Esophagus muscularis mucosa (tissue), 4 donors: Measurements from ENCODE around the gene AFF3. TPM values are rescaled to one million over a fixed set of nuclear protein-coding genes. Genes with fewer than 3 reads are reported as not detected.

Experiments
- DNase-seq: peaks from one replicate; pipeline ENCODE4 v3.0.0-alpha.2; 2017; ENCODE audit errors: extremely low spot score
- H3K27ac ChIP-seq, 4 donors: fragments of 200-600 bp; sonication (generic); replicated peaks in 1 of 4; 1 replicate in 3 of 4; 2 replicates in 1 of 4; pipeline ENCODE4 v1.5.1; 2016 to 2019; ENCODE audit warnings: mild to moderate bottlenecking in 1 of 4
- H3K27me3 ChIP-seq, 4 donors: fragments of 200-600 bp; sonication (generic); one replicate each; pipeline versions ENCODE4 v1.5.1 to v1.6.0; 2016 to 2019
- H3K36me3 ChIP-seq, 4 donors: fragments of 200-600 bp; sonication (generic); one replicate each; pipeline ENCODE4 v1.5.1; 2016 to 2019
- H3K4me1 ChIP-seq, 4 donors: fragments of 200-600 bp; sonication (generic); one replicate each; pipeline ENCODE4 v1.5.1; 2016 to 2019
- H3K4me3 ChIP-seq, 4 donors: fragments of 200-600 bp; sonication (generic); 1 replicate in 2 of 4; 2 replicates in 2 of 4; pipeline ENCODE4 v1.5.1; 2016 to 2019; ENCODE audit warnings: mild to moderate bottlenecking in 4 of 4, moderate library complexity in 1 of 4
- H3K9me3 ChIP-seq, 4 donors: fragments of 200-600 bp; sonication (generic); 1 replicate in 3 of 4; 2 replicates in 1 of 4; pipeline ENCODE4 v1.5.1; 2016 to 2019
- CTCF ChIP-seq, 3 experiments: fragments of 200-600 bp in 2 of 3; fragments of 450-650 bp in 1 of 3; sonication (generic) in 2 of 3; IDR thresholded peaks; one replicate each; pipeline ENCODE4 v1.5.1; 2017 to 2019; ENCODE audit warnings: antibody characterized with exemption in 3 of 3, mild to moderate bottlenecking in 2 of 3, moderate library complexity in 1 of 3
- EP300 ChIP-seq: sonication (generic); formaldehyde crosslinking; IDR thresholded peaks from one replicate; pipeline ENCODE4 v1.6.1; 2017; ENCODE audit warnings: antibody characterized with exemption
- POLR2A ChIP-seq: fragments of 450-650 bp; IDR thresholded peaks from one replicate; pipeline ENCODE4 v1.6.1; 2017; ENCODE audit warnings: antibody characterized with exemption, moderate library complexity, mild to moderate bottlenecking, low read depth
- POLR2AphosphoS5 ChIP-seq, 2 donors: sonication (generic); formaldehyde crosslinking; IDR thresholded peaks; one replicate each; pipeline ENCODE4 v1.6.1; 2017; ENCODE audit warnings: antibody characterized with exemption in 2 of 2
- WGBS: methylation state at CpG from one replicate; pipeline ENCODE4 v1.1.5; 2018; 5-methylcytosine and 5-hydroxymethylcytosine counted together
- intact Hi-C: fragments of 100-400 bp; cut with DNase I; formaldehyde crosslinking; loops from one replicate; pipeline ENCODE4 v1.15.1; 2023
- total RNA-seq, 4 donors: library from RNA; depleted of rRNA; stranded (reverse); fragments of >200 nt; gene quantifications; one replicate each; pipeline versions ENCODE4 v1.1.0 to v1.2.1, GENCODE V29; 2016

Gene AFF3
- total RNA-seq, 4 donors from 2014 or later: 36.4 to 99.5 (median 56.9) TPM

GRCh38 chr2:99862566-99862965 is 279.8 kb downstream of the AFF3 start:
- Histone ChIP-seq H3K36me3 (no peaks in the 10 kb centered on the region), H3K4me1 (peaks cover 0 to 51% (median 36%) of the 10 kb centered on the region in 4 donors), H3K4me3 (no peak overlapping the region), H3K27ac (no peak overlapping the region), H3K9me3 (no peaks in the 10 kb centered on the region), H3K27me3 (no peaks in the 10 kb centered on the region)
- no peak for DNase-seq
- intact Hi-C loops: no loop called here
- 50% methylated on average over 3 of the region's 3 CpGs for WGBS
- TF ChIP-seq CTCF (IDR thresholded peaks at IDR 0.05) (no peak), EP300 (no peak), POLR2AphosphoS5 (IDR thresholded peaks at IDR 0.05) (no peak), POLR2A (no peak)

GRCh38 chr2:99861376-99861760 is 281.0 kb downstream of the AFF3 start:
- intact Hi-C loops: no loop called here
- no peaks in the 10 kb centered on the region for H3K9me3 ChIP-seq
- TF ChIP-seq EP300 (no peak), POLR2AphosphoS5 (IDR thresholded peaks at IDR 0.05) (no peak), POLR2A (no peak), CTCF (IDR thresholded peaks at IDR 0.05) (no peak)
- 33% methylated on average over 2 of the region's 2 CpGs for WGBS
- no peaks in the 10 kb centered on the region for H3K36me3 ChIP-seq
- no peak for DNase-seq
- H3K4me3 ChIP-seq: no peak overlapping the region
- no peaks in the 10 kb centered on the region for H3K27me3 ChIP-seq
- peaks cover 0 to 51% (median 37%) of the 10 kb centered on the region in 4 donors for H3K4me1 ChIP-seq
- H3K27ac ChIP-seq: no peak overlapping the region

GRCh38 chr2:99860720-99861375 is 281.5 kb downstream of the AFF3 start:
- Histone ChIP-seq H3K36me3 (no peaks in the 10 kb centered on the region), H3K27me3 (no peaks in the 10 kb centered on the region), H3K4me1 (peaks cover 0 to 51% (median 37%) of the 10 kb centered on the region in 4 donors), H3K9me3 (no peaks in the 10 kb centered on the region), H3K27ac (no peak overlapping the region), H3K4me3 (no peak overlapping the region)
- DNase-seq: no peak
- intact Hi-C loops: no loop called here
- TF ChIP-seq CTCF (IDR thresholded peaks at IDR 0.05) (no peak), EP300 (no peak), POLR2AphosphoS5 (IDR thresholded peaks at IDR 0.05) (no peak), POLR2A (no peak)
- WGBS: 67% methylated on average over 4 of the region's 4 CpGs

GRCh38 chr2:99858951-99859596 is 283.3 kb downstream of the AFF3 start:
- H3K27ac ChIP-seq: no peak overlapping the region
- intact Hi-C loops: no loop called here
- 64% methylated on average over 6 of the region's 6 CpGs for WGBS
- no peak for DNase-seq
- H3K9me3 ChIP-seq: no peaks in the 10 kb centered on the region
- H3K4me3 ChIP-seq: no peak overlapping the region
- TF ChIP-seq POLR2A (no peak), POLR2AphosphoS5 (IDR thresholded peaks at IDR 0.05) (no peak), EP300 (no peak), CTCF (IDR thresholded peaks at IDR 0.05) (no peak)
- H3K4me1 ChIP-seq: peaks cover 0 to 37% (median 30%) of the 10 kb centered on the region in 4 donors
- H3K27me3 ChIP-seq: no peaks in the 10 kb centered on the region
- H3K36me3 ChIP-seq: no peaks in the 10 kb centered on the region
